ENCODE data around the gene CCL1.

- TF ChIP-seq PRDM4 (tag by site-specific recombination; IDR thresholded peaks at IDR 0.05), result no peak
- no peak for TF ChIP-seq ZNF146 (tag by site-specific recombination; IDR thresholded peaks at IDR 0.05)
- no peak for TF ChIP-seq ZBTB7A (tag by site-specific recombination; IDR thresholded peaks at IDR 0.05; ENCODE audit: low read depth)
- TF ChIP-seq KLF16 (tag by site-specific recombination; IDR thresholded peaks at IDR 0.05), result no peak
- TF ChIP-seq ZNF629 (tag by site-specific recombination; IDR thresholded peaks at IDR 0.05), result no peak
- no peak for TF ChIP-seq ZNF391 (tag by site-specific recombination; IDR thresholded peaks at IDR 0.05; ENCODE audit: borderline replicate concordance, low read depth)
These were observed 23.8 kb downstream of the CCL1 start for GRCh38 chr17:34339138-34339770.

Data from HEK293 (cell line).